Prostate gland (tissue), 2 donors: ENCODE measurements around the gene PCDHGA5.

ENCODE experiments used
- CTCF ChIP-seq, 4 experiments: fragments of 200-600 bp in 2 of 4; fragments of 450-650 bp in 2 of 4; sonication (generic) in 2 of 4; IDR thresholded peaks; 1 replicate in 3 of 4; 2 replicates in 1 of 4; pipeline ENCODE4 v1.5.1; 2016 to 2019; ENCODE audit warnings: antibody characterized with exemption in 4 of 4, mild to moderate bottlenecking in 2 of 4, moderate library complexity in 2 of 4
- POLR2A ChIP-seq: fragments of 450-650 bp; IDR thresholded peaks from one replicate; pipeline ENCODE4 v1.6.1; 2016; ENCODE audit warnings: antibody characterized with exemption, mild to moderate bottlenecking
- POLR2AphosphoS5 ChIP-seq: sonication (generic); formaldehyde crosslinking; IDR thresholded peaks from one replicate; pipeline ENCODE4 v1.6.1; 2017; ENCODE audit warnings: antibody characterized with exemption

GRCh38 chr5:141388661-141389060 lies 24.7 kb downstream of the PCDHGA5 start:
- TF ChIP-seq CTCF (IDR thresholded peaks at IDR 0.05) (no peak), POLR2A (no peak), POLR2AphosphoS5 (no peak)
